HG02623 (cell line): ENCODE results near the gene FBP2.
"Not testable (repeated sequence)": the region's sequence is repeated elsewhere in the genome, so short reads cannot be mapped to it uniquely, and the experiment has no call there.

Source experiments
- ATAC-seq: cut with Tn5 transposase; IDR thresholded peaks from one replicate; pipeline ENCODE4 v1.9.1; 2021; ENCODE audit warnings: moderate library complexity; ENCODE audit not compliant: unreplicated experiment

Gene FBP2

GRCh38 chr9:94607423-94607691 lies 13.7 kb upstream of the FBP2 start:
- no peak for ATAC-seq

GRCh38 chr9:94606646-94607422 lies 13.2 kb upstream of the FBP2 start:
- ATAC-seq = no peak

DNA sequence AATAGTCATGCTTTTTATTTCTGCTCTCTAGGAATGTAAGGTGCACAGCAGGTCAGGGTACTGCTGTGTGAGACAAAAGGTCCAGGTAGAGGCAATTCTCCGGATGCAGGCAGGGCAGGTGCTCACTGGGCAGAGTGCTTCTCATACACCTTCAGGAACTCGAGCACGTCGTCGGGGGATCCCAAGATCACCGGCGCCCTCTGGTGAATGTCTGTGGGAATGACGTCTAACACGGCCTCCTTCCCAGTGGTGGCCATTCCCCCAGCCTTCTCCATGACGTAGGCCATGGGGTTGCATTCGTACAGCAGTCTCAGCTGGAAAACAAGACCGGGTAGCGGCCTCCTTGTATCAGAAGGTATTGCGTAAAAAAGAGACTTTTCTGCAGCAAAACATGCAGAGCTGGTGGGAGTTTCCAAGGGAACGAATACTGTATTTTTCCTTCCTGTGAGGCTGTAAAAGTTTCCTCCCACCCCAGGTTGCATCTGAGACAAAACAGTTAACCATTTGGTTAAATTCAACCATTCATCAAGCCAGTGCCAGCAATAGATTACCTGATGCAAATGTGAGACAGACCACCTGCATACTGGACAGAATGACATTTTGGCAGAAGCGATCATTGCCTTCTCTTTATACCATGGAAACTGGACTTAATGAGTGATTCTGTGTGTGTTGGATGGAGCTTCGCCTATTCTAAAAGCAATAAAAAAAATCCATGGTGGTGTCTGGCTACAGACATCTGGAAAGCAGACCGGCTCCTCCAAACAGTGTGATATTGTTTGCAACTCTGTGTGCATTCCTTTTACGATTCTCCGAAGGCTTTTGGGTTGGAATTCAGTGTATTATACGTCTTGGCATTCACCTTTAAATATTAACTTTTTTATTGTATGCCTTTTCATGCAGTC lies 9.9 kb upstream of the FBP2 start:
- ATAC-seq = no peak

DNA sequence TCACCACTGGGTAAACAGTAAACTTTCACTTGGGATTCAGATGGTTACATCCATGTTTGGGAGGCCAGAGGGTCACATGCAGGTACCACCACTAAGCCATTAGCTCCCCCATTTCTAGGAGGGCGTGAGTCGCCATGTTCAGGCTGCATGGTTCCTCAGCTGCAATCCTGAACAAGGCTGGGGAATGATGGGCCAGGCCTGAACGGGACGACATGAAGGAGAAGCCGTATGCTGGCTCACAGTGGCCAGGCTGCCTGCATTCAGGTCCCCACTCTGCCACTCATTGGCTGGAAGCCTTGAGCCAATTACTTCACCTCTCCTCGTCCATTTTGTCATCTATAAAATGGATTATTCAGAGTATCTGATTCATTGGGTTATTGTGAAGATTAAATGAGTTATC lies 9.0 kb upstream of the FBP2 start:
- no peak for ATAC-seq

DNA sequence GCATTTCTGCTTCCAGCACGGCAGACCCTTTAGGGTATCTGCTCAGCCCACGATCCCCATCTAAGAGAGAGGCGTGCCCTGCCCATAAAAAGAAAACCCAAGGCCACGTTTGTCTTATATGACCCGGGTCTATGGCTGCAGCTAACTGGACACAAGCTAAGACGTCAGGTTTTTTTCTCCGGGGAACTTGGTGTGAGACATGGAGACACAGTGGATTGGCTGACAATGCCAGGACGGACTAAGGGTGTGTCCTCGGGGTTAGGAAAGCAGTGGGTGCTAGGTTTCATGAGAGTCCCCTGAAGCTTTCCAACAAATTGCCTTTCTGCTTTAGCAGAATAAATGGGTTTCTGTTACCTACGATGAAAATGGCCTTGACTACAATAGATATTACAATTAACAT lies 7.1 kb upstream of the FBP2 start:
- no peak for ATAC-seq

DNA sequence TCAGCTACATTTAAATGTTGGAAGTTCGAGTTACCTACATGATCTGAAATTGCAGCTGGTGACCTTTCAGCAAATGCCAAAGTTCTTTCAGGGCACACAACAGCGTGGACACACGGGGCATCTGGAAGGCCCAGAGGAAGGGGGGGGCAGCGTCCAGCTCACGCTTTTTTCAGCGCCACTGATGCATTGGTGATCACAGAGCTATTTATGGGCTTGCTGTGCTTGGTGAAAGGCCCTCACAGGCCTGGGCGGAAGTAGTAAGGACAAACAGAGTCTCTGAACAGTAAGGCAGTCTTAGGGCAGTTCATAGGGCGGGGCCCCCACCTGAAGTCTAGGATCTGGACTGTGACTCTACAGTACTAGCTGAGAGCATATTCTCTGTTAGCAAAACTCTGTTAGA lies 6.6 kb upstream of the FBP2 start:
- no peak for ATAC-seq

- ATAC-seq = no peak
Observed at GRCh38 chr9:94599102-94599501, 5.5 kb upstream of the FBP2 start.

- ATAC-seq = not testable (repeated sequence)
Observed at GRCh38 chr9:94592683-94593082, 941 bp downstream of the FBP2 start.

DNA sequence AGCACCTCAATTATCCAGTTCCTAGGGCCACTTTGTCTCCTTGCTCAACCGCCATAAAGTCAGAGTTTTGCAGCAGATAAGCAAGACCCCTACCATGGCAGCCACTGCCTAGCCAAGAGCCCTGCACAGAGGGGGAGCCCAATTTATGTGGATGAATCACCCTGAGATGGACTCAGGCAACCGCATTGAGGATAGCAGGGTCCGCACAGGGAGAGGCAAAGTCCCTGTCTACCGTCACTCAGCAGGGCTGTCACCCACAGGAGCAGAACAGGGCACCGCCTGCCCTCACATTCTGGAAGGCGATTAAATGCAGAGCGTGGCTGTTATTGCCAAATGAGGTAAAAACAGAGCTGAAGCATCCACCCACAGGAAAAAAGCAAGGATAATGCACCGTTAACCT lies 1.7 kb downstream of the FBP2 start:
- ATAC-seq = no peak

DNA sequence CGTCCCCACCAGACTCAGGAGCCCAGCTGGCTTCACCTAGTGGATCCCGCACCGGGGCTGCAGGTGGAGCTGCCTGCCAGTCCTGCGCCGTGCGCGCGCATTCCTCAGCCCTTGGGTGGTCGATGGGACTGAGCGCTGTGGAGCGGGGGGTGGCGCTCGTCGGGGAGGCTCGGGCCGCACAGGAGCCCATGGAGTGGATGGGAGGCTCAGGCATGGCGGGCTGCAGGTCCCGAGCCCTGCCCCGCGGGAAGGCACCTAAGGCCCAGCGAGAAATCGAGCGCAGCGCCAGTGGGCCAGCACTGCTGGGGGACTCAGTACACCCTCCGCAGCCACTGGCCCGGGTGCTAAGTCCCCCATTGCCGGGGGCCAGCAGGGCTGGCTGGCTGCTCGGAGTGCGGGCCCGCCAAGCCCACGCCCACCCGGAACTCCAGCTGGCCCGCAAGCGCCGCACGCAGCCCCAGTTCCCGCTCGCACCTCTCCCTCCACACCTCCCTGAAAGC lies 2.5 kb downstream of the FBP2 start:
- ATAC-seq = not testable (repeated sequence)

- ATAC-seq = no peak
Observed at GRCh38 chr9:94588681-94589080, 4.9 kb downstream of the FBP2 start.

DNA sequence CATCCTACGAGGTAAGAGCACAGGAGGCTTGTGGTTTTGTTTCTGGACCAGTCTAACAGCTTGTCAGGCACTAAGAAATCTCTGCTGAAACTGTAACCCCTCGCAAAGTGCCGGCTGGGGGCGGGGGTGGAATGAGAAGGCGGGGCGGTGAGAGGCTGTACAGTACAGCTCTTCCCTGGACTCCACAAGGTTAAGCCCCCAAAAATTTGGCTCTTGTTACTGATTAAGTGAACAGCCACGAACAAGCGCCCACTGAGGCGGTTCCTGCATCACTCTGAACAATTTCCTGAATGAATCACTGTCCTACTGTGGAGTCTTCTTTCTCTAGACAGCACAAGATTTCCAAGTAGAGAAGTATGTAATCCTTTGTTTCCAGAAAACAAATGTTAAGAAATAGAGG lies 6.8 kb downstream of the FBP2 start:
- no peak for ATAC-seq

DNA sequence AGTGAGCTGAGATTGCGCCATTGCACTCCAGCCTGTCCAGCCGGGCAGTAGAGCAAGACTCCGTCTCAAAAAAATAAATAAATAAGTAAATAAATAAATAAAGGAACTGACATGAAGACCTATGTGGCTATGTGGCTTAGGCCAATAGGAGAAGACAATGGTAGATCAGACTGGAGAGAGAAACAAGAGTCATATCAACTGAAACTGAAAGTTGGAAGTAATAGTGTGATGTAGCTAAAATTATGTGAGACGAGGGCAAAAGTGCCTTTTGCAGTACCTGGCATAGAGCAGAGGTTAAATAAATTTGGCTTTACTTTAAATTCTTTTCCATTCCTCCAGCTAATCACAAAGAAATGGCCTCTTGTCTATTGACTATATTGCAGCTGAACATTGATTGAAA lies 7.3 kb downstream of the FBP2 start:
- no peak for ATAC-seq

- ATAC-seq = no peak
Observed at GRCh38 chr9:94584555-94584954, 9.1 kb downstream of the FBP2 start.

GRCh38 chr9:94581728-94582127 lies 11.9 kb downstream of the FBP2 start:
- no peak for ATAC-seq

DNA sequence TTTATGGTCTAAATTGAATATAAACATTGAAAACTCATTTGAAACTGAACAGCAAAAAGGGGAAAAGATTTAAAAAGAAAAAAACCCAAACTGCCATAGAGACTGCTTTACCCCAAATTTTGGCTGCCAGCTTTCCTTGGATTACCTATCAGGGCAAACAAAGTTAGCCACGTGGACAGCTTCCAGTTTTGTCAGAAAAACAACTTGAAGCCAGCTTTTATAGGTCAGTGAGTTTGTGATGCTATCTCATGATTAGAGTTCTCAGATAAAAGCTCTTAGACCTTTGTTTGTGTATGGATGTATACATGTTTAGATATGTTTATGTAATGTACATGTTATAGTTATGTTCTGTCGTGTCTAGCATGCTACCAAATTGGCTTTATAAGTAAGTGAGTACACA lies 16.1 kb downstream of the FBP2 start:
- no peak for ATAC-seq

- ATAC-seq = no peak
Observed at GRCh38 chr9:94577036-94577435, 16.6 kb downstream of the FBP2 start.

GRCh38 chr9:94576131-94576530 lies 17.5 kb downstream of the FBP2 start:
- no peak for ATAC-seq

GRCh38 chr9:94568972-94569712 lies 24.5 kb downstream of the FBP2 start:
- ATAC-seq = no peak

DNA sequence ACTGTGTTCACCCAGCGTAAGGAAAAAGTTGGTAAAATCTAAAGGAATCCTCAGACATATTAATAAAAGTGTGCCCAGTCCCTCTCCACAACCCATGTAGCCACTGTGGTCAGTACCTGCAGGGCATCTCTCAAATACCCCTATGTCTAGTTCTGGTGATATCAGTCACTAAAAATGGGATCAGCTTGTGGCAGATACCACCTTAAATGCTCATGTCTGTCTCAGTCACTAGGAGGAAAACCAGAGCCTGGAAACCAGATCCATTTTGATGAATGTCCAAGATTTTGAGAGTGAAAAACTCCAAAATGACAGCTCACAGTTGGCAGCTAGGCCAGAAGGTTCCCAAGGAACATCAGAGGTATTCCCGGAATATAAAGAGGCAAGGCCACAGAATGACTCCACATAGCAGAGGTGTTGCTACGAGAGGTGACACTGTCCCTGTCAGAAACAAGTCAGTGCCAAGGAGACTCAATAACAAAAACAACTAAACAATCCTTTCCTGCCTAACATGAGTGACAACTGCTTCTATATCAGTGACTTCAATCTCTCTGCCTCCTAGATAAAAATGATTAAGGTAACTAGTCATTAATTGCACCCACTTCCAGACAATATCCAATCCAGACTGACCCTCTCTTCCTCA lies 25.3 kb downstream of the FBP2 start:
- no peak for ATAC-seq

- ATAC-seq = no peak
Observed at GRCh38 chr9:94567271-94567670, 26.4 kb downstream of the FBP2 start.
